ENCODE measurements around the gene ZFP92. TPM values are rescaled to one million over a fixed set of nuclear protein-coding genes. Genes with fewer than 3 reads are reported as not detected.

The ZFP92 gene
- total RNA-seq, 1 donor from 2014 or later: 0.08 TPM

- peak; percentile 19 for ATAC-seq
These were observed 29.4 kb downstream of the ZFP92 start for GRCh38 chrX:153440556-153441135.

- peak; percentile 21 for ATAC-seq
These were observed 30.0 kb downstream of the ZFP92 start for GRCh38 chrX:153441296-153441695.

- peak; percentile 49 for ATAC-seq
These were observed 30.7 kb downstream of the ZFP92 start for GRCh38 chrX:153441981-153442380.

GRCh38 chrX:153442463-153442862, 31.2 kb downstream of the ZFP92 start:
- ATAC-seq: no peak

- peak; percentile 44 for ATAC-seq
These were observed 32.4 kb downstream of the ZFP92 start for GRCh38 chrX:153443476-153444332.

- no peak for ATAC-seq
These were observed 33.2 kb downstream of the ZFP92 start for GRCh38 chrX:153444333-153445011.

- ATAC-seq: no peak
These were observed 34.0 kb downstream of the ZFP92 start for GRCh38 chrX:153445106-153445855.

GRCh38 chrX:153445856-153446635, 34.8 kb downstream of the ZFP92 start, which contains the start of gene TREX2:
Gene TREX2 (minus strand): TSS chrX:153446056. CDS start chrX:153445430, 626 bp downstream.
- ATAC-seq: peak; percentile 3

- ATAC-seq: no peak
These were observed 35.3 kb downstream of the ZFP92 start for GRCh38 chrX:153446636-153446936.

- ATAC-seq: peak; percentile 56
These were observed 35.8 kb downstream of the ZFP92 start for GRCh38 chrX:153446950-153447580.

- no peak for ATAC-seq
These were observed 36.3 kb downstream of the ZFP92 start for GRCh38 chrX:153447581-153447960.

GRCh38 chrX:153448556-153449367, 37.5 kb downstream of the ZFP92 start:
- no peak for ATAC-seq

GRCh38 chrX:153449368-153450113, 38.3 kb downstream of the ZFP92 start:
- no peak for ATAC-seq

- ATAC-seq: no peak
These were observed 39.1 kb downstream of the ZFP92 start for GRCh38 chrX:153450114-153450948.

GRCh38 chrX:153450949-153451277, 39.6 kb downstream of the ZFP92 start:
- ATAC-seq: no peak

GRCh38 chrX:153454901-153455550, 43.8 kb downstream of the ZFP92 start:
- ATAC-seq: peak; percentile 11

- no peak for ATAC-seq
These were observed 44.3 kb downstream of the ZFP92 start for GRCh38 chrX:153455571-153455970.

- peak; percentile 58 for ATAC-seq
These were observed 44.9 kb downstream of the ZFP92 start for GRCh38 chrX:153456161-153456560.

- no peak for ATAC-seq
These were observed 45.4 kb downstream of the ZFP92 start for GRCh38 chrX:153456704-153457103.

All from esophagus mucosa (tissue), 1 donor.